HG03064 (cell line): ENCODE results near the gene SPRR2G.
"Not testable (repeated sequence)": the region's sequence is repeated elsewhere in the genome, so short reads cannot be mapped to it uniquely, and the experiment has no call there.

Experiments used
- ATAC-seq: cut with Tn5 transposase; IDR thresholded peaks from one replicate; pipeline ENCODE4 v1.9.1; 2021; ENCODE audit warnings: low read depth; ENCODE audit not compliant: unreplicated experiment

SPRR2G gene

GRCh38 chr1:153119491-153119971, 31.2 kb downstream of the SPRR2G start:
- no peak for ATAC-seq

- ATAC-seq = not testable (repeated sequence)
These were observed 35.4 kb downstream of the SPRR2G start for GRCh38 chr1:153115264-153115663.

GRCh38 chr1:153113416-153113815, 37.3 kb downstream of the SPRR2G start, which contains the start of gene SPRR2F:
SPRR2F (minus strand) TSS chr1:153113516; CDS start chr1:153112733, 783 bp downstream.
- ATAC-seq = no peak

- not testable (repeated sequence) for ATAC-seq
These were observed 38.2 kb downstream of the SPRR2G start for GRCh38 chr1:153112454-153112853.

GRCh38 chr1:153100245-153100644, 50.4 kb downstream of the SPRR2G start:
- ATAC-seq = no peak
